Fibroblast of skin of scalp (primary cell): Measurements from ENCODE around the gene SAPCD1.

Experiments used
- DNase-seq: peaks from one replicate; pipeline ENCODE4 v3.0.0-alpha.2; 2013

The SAPCD1 gene

GRCh38 chr6:31752739-31753319 is 9.6 kb upstream of the SAPCD1 start:
- DNase-seq, result peak; percentile 64

GRCh38 chr6:31758281-31758680 is 4.2 kb upstream of the SAPCD1 start:
- DNase-seq, result no peak

GRCh38 chr6:31760790-31761189 is 1.7 kb upstream of the SAPCD1 start:
- no peak for DNase-seq

- no peak for DNase-seq
Measured at GRCh38 chr6:31761343-31761742, 1.1 kb upstream of the SAPCD1 start.

GRCh38 chr6:31762878-31763618 is 592 bp downstream of the SAPCD1 start:
- no peak for DNase-seq

GRCh38 chr6:31763619-31763940 is 1.1 kb downstream of the SAPCD1 start:
- DNase-seq, result peak; percentile 84

GRCh38 chr6:31764198-31764597 is 1.7 kb downstream of the SAPCD1 start:
- no peak for DNase-seq

- DNase-seq, result no peak
Measured at GRCh38 chr6:31765559-31765909, 3.1 kb downstream of the SAPCD1 start.

- no peak for DNase-seq
Measured at GRCh38 chr6:31765910-31766794, 3.7 kb downstream of the SAPCD1 start.

GRCh38 chr6:31767096-31767645 is 4.7 kb downstream of the SAPCD1 start:
- DNase-seq, result no peak

- no peak for DNase-seq
Measured at GRCh38 chr6:31768363-31769257, 6.2 kb downstream of the SAPCD1 start.

GRCh38 chr6:31769684-31770371 is 7.4 kb downstream of the SAPCD1 start:
- peak; percentile 53 for DNase-seq

GRCh38 chr6:31770860-31771259 is 8.4 kb downstream of the SAPCD1 start:
- no peak for DNase-seq

GRCh38 chr6:31771992-31772358 is 9.5 kb downstream of the SAPCD1 start:
- peak; percentile 31 for DNase-seq

- no peak for DNase-seq
Measured at GRCh38 chr6:31775184-31775583, 12.7 kb downstream of the SAPCD1 start.

GRCh38 chr6:31775633-31776484 is 13.4 kb downstream of the SAPCD1 start:
- no peak for DNase-seq

- no peak for DNase-seq
Measured at GRCh38 chr6:31776485-31776988, 14.1 kb downstream of the SAPCD1 start.

GRCh38 chr6:31776989-31777666 is 14.7 kb downstream of the SAPCD1 start, which contains the start of gene VWA7:
Gene VWA7 (minus strand): TSS chr6:31777328. CDS start chr6:31776779, 549 bp downstream.
- DNase-seq, result peak; percentile 56

- no peak for DNase-seq
Measured at GRCh38 chr6:31777667-31778050, 15.2 kb downstream of the SAPCD1 start.

GRCh38 chr6:31778193-31778592 is 15.7 kb downstream of the SAPCD1 start:
- DNase-seq, result no peak
